ENCODE measurements around the gene ACTR3. TPM values are rescaled to one million over a fixed set of nuclear protein-coding genes. Genes with fewer than 3 reads are reported as not detected.

The ACTR3 gene
- total and polyA plus RNA-seq, 9 donors, result 41.7 to 167 (median 133) TPM

DNA sequence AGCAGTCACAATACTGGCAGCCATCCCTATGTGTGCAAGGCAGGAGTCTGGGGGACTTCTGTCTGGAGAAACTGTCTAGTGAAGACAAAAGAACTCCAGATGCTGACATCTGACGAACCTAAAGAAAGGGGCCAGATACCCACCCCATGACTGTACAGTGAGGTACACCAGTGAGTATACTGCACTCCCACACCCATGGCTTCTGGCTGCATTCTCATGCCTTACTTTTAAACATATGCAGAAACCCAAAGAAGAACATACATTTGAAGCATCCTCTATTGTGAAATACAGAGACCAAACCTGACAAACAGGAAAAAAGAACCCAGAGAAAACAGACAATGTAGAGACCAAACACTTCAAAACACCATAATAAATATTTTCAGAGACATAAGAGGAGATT lies 102.2 kb downstream of the ACTR3 start:
- no peaks in the 10 kb centered on the region for H3K27me3 ChIP-seq
- WGBS, 3 donors, result 55 to 67% (median 59%) methylated on average over 1 of the region's 1 CpG
- no peaks in the 10 kb centered on the region for H3K36me3 ChIP-seq
- H3K4me1 ChIP-seq (ENCODE audit: insufficient read depth), result no peaks in the 10 kb centered on the region
- no peak overlapping the region for H3K4me3 ChIP-seq
- no peak for DNase-seq
- TF ChIP-seq EP300 (IDR thresholded peaks at IDR 0.05) (no peak), POLR2A (IDR thresholded peaks at IDR 0.05) (no peak)
- TF ChIP-seq, protein P1, sequence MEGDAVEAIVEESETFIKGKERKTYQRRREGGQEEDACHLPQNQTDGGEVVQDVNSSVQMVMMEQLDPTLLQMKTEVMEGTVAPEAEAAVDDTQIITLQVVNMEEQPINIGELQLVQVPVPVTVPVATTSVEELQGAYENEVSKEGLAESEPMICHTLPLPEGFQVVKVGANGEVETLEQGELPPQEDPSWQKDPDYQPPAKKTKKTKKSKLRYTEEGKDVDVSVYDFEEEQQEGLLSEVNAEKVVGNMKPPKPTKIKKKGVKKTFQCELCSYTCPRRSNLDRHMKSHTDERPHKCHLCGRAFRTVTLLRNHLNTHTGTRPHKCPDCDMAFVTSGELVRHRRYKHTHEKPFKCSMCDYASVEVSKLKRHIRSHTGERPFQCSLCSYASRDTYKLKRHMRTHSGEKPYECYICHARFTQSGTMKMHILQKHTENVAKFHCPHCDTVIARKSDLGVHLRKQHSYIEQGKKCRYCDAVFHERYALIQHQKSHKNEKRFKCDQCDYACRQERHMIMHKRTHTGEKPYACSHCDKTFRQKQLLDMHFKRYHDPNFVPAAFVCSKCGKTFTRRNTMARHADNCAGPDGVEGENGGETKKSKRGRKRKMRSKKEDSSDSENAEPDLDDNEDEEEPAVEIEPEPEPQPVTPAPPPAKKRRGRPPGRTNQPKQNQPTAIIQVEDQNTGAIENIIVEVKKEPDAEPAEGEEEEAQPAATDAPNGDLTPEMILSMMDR (IDR thresholded peaks at IDR 0.05), result no peak
- intact Hi-C loops (cut with DNase I), result no loop called here
- no peak overlapping the region for H3K27ac ChIP-seq
- no peaks in the 10 kb centered on the region for H3K9me3 ChIP-seq

DNA sequence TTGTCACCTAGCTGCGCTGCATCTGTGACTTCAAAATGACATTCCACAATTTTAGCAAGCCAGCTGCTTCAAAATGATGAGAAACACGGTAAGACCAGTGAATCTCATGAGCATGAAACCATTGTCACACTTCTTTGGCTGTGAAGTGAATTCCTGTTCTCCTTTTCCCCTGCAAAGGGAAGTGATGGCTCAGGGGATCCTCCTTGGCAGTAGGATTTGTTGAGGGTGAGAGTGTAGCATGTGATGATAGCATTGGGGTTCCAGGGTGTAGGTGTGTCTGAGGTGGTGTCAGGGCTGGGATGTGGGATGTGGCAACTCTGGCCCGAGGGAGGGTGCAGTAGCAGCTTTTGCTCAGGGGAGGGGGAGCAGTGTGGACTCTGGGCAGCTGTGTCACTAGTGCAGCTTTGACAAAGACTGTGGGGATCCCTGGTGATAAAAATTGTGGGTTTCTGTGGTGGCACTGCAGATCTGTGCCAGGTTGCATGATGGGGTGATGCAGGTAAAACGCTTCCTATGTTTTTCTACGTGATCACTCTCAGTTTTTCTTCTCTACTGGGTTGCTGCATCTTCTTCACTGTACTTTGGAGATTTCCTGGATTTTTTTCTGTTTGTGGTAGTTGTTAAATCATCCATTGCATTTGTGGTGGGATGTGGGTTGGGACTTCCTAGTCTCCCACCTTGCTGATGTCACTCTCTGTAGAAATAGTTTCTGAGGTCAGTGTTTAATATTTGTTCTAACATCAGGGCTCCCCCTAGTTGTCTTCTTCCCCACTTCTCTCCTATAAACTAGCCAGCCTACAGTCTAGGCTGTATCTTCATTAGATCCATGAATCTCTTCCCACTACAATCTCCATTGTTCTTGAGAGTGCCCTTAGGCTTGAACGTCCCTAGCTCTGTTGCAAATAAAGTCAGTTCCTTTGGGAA lies 107.0 kb downstream of the ACTR3 start:
- WGBS, 3 donors, result 74 to 77% (median 76%) methylated on average over 6 of the region's 6 CpGs

DNA sequence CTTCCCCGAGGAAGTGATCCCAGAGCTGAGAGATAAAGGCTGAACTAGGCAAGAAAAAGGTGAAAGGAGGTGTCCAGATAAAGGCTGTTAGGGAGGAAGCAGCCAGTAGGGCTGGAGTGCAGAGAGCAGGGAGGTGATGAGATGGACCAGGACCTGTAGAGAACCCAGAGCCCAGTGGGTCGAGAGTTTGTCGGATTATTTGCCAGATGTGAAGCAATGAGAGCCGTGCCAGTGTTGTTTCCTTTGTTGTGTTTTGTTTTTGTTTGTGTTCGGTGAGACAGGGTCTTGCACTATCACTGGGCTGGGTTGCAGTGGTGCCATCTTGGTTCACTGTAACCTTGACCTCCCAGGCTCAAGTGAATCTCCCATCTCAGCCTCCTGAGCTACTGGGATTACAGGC lies 111.3 kb downstream of the ACTR3 start:
- intact Hi-C loops (cut with DNase I), result no loop called here
- Histone ChIP-seq H3K36me3 (no peaks in the 10 kb centered on the region), H3K27ac (no peak overlapping the region), H3K27me3 (no peaks in the 10 kb centered on the region), H3K4me3 (no peak overlapping the region), H3K9me3 (no peaks in the 10 kb centered on the region), H3K4me1 (ENCODE audit: insufficient read depth) (no peaks in the 10 kb centered on the region)
- no peak for DNase-seq
- TF ChIP-seq POLR2A (IDR thresholded peaks at IDR 0.05) (no peak), EP300 (IDR thresholded peaks at IDR 0.05) (no peak)
- TF ChIP-seq, protein P1 (IDR thresholded peaks at IDR 0.05), result no peak
- WGBS, 3 donors, result 55 to 75% (median 60%) methylated on average over 5 of the region's 5 CpGs

More for the DNA sequence above, 107.0 kb downstream of the ACTR3 start:
- H3K27ac ChIP-seq, result no peak overlapping the region
- no peaks in the 10 kb centered on the region for H3K4me1 ChIP-seq (ENCODE audit: insufficient read depth)
- DNase-seq, result no peak
- intact Hi-C loops (cut with DNase I), result no loop called here
- H3K9me3 ChIP-seq, result no peaks in the 10 kb centered on the region
- no peaks in the 10 kb centered on the region for H3K27me3 ChIP-seq
- no peak for TF ChIP-seq POLR2A (IDR thresholded peaks at IDR 0.05)
- TF ChIP-seq EP300 (IDR thresholded peaks at IDR 0.05), result no peak
- TF ChIP-seq, protein P1 (IDR thresholded peaks at IDR 0.05), result no peak
- no peak overlapping the region for H3K4me3 ChIP-seq
- no peaks in the 10 kb centered on the region for H3K36me3 ChIP-seq

DNA sequence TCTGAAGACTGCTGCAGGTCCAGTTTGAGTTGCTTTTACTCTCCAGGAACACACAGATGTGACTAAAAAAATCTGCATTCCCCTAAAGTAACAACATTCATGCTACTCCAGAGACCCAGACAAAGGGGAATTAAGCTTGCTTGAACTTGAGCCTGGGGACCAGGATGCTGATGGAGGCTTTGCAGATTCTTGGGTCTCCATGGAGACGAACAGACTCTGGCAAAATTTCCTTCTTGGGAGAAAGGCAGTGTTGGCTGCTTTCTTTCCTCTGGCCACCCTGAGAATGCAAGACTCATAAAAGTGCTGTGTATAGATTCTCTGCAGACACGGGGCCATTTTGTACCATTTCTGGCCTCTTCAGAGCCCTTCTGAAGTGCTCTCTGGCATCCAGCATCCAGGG lies 112.0 kb downstream of the ACTR3 start:
- Histone ChIP-seq H3K4me3 (no peak overlapping the region), H3K36me3 (no peaks in the 10 kb centered on the region), H3K27ac (no peak overlapping the region), H3K27me3 (no peaks in the 10 kb centered on the region), H3K9me3 (no peaks in the 10 kb centered on the region), H3K4me1 (ENCODE audit: insufficient read depth) (no peaks in the 10 kb centered on the region)
- TF ChIP-seq POLR2A (IDR thresholded peaks at IDR 0.05), result no peak
- TF ChIP-seq, protein P1 (IDR thresholded peaks at IDR 0.05), result no peak
- intact Hi-C loops (cut with DNase I), result no loop called here
- DNase-seq, result no peak
- 70 to 80% (median 71%) methylated on average over 2 of the region's 2 CpGs for WGBS, 3 donors

Data from ovary (tissue), 9 donors.